Superior temporal gyrus (tissue), 1 donor: ENCODE results near the gene FAM25C.
"Not testable (repeated sequence)": the region's sequence is repeated elsewhere in the genome, so short reads cannot be mapped to it uniquely, and the experiment has no call there.

Experiments
- DNase-seq: peaks from one replicate; pipeline ENCODE4 v3.0.0-alpha.2; 2016; ENCODE audit errors: extremely low spot score

FAM25C gene

DNA sequence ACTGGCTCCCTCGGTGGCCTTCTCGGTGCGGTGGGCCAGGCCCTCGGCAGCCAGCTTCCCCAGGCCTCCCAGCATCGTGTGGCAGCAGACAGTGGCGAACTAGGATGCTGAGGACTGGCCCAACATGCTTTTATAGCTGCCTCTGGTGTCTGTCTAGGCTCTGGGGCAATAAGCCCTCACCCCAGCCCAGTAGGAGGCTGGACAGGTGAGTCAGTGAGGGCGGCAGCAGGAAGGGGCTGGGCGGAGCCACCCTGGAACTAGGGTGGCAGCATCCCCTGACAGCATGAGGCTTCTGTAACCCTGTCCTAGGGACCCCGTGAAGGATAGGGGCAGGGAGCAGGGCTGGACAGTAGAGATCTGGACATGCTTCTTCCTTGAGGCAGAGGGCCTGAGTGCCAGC is at the start of gene FAM25C:
Gene FAM25C (minus strand): TSS at position 101 of the 400 bp plus-strand sequence. CDS start 26 bp downstream, at position 75.
- DNase-seq = not testable (repeated sequence)

DNA sequence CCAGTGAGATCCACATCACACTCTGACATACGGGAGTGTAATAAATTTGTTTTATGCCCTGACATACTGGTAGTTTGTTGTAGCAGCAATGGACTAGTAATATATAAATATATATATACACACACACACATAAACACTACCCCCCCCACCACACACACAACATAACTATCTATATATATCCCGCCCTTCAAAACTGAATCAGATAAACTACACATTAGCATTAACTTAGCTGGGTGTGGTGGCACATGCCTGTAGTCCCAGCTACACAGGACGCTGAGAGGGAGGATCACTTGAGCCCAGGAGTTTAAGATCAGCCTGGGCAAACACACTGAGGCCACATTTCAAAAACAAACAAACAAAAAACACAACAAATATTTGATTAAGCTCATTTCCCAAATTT is 45.0 kb upstream of the FAM25C start:
- not testable (repeated sequence) for DNase-seq

GRCh38 chr10:48031390-48031789 is 31.8 kb upstream of the FAM25C start:
- DNase-seq = not testable (repeated sequence)

DNA sequence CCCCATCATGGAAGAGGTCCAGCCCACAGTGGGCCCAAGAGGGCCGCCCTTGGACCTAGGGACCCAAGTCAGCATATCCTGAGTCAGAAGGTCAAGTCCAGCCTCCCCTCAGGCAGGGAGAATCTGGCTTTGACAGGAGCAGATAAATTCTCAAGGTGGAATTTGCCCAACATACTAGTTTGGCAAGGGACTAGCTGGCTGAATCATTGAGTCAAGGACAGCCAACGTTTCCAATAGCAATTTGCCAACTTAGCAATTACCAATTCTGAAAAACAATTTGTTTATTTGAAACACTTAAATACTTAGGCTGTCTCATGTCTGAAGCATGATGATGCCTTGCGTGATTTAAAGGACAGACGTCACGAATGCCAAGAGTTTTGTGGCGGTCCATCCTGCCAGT is 2.7 kb upstream of the FAM25C start:
- not testable (repeated sequence) for DNase-seq

DNA sequence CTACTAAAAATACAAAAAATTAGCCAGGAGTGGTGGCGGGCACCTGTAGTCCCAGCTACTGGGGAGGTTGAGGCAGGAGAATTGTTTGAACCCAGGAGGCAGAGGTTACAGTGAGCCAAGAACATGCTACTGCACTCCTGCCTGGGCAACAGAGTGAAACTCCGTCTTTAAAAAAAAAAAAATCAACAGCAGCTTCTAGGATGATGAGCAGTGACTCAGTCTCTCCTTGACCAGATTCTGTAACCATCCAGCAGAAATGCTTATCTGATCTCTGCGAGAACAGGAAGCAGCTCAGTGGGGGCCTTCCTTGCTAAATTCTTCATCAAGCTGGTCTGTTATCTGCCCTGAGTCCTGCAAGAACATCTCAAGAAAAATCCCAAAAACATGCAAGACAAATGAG is 5.5 kb downstream of the FAM25C start:
- DNase-seq = not testable (repeated sequence)

DNA sequence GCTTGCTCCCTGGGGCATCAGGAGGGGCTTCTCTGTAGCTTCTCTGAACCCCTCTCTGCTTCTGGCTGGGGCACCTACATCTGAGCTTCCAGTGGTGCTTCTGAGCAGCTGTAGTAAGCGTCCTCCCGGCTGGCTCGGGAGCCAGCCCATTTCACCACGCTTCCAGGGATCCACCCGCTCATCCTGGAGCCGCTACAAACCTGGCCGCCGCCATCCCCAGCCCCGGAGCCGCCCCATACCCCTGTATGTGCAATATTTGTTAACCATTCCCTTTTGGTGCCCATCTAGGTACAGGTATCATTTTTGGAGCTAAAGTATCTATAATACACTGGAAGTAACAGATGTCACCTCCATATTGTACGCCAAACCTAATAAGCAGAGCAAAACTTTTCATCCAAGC is 7.0 kb downstream of the FAM25C start:
- not testable (repeated sequence) for DNase-seq

- not testable (repeated sequence) for DNase-seq
Observed at GRCh38 chr10:47991706-47992105, 7.9 kb downstream of the FAM25C start.

DNA sequence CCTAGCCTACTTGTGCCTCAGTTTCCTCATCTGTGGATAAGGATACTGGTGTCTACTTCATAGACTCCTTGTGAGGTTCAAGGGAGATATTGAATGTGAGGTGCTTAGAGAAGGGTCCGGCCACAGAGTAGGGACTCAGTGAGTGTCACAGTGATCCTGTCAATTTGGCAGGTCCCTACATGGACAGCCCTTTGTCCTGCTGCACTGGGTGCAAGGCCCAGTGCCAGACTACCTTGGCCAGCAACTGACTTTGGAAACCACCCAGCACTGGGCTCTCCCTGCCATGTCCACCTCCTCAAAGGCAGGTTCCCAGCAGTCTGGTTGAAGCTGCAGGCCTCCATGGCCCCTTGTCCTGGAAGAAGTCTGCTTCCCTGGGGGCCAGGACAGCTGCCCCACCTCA is 9.5 kb downstream of the FAM25C start:
- not testable (repeated sequence) for DNase-seq

DNA sequence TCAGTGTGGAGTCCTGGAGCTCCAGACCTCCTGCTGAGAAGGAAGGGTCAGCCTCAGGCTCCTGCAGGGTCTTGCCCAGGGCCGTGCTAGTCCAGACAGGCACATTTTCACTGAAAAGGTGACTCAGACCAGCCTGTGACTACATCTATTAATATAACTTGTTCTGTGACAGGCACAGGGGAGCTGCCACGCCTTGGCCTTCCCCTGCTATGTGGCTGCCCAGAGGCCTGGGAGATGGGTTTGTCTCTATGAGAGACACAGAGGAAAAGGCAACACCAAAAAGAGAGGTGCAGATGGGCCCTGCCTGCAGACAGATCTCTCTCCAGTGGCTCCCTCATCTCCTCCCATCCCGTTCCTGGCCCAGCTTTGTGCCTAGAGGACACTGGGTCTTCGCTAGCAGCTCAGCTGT is 10.0 kb downstream of the FAM25C start:
- DNase-seq = not testable (repeated sequence)

- DNase-seq = not testable (repeated sequence)
Observed at GRCh38 chr10:47988718-47989541, 10.7 kb downstream of the FAM25C start.

- DNase-seq = not testable (repeated sequence)
Observed at GRCh38 chr10:47987952-47988351, 11.6 kb downstream of the FAM25C start.

- DNase-seq = not testable (repeated sequence)
Observed at GRCh38 chr10:47986413-47987230, 13.0 kb downstream of the FAM25C start.

GRCh38 chr10:47975409-47975808 is 24.2 kb downstream of the FAM25C start:
- not testable (repeated sequence) for DNase-seq

DNA sequence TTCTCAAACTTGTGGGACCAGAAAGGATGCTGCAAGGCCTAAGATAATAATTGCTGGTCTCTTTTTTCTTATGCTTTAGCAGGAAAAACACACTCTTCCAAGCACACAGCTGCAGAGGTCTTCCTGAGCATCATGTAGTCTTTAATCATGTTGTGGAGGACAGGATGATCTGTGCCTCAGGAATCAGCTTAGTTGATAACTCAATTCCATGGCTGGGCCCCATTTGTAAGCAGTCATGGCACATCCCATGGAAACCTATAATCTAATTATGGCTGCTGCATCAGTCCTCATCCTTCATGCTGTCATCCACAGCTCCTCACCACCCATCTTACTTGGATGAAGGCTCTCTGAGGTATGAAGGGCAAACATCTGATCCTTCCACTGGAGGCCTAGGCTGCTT is 26.5 kb downstream of the FAM25C start:
- not testable (repeated sequence) for DNase-seq

DNA sequence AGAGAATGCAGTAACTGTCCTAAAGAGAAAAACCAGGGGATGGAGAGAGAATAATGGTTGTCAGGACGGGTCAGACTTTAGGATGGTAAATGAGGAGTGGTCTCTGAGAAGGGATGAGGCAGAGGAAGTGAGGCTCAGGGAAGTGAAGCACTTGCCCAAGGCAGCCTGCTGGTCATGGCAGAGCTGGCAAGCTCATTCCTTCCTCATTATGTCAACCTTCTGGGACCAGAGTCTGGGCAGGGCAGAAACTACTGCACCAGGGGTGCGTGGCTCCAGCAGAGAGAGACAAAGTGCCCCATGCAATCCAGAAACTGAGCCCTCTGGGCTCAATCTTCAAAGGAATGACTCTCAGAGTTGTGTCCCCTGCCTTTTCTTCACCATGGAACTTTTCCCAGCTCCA is 27.5 kb downstream of the FAM25C start:
- DNase-seq = not testable (repeated sequence)

GRCh38 chr10:47971598-47971997 is 28.0 kb downstream of the FAM25C start:
- not testable (repeated sequence) for DNase-seq

DNA sequence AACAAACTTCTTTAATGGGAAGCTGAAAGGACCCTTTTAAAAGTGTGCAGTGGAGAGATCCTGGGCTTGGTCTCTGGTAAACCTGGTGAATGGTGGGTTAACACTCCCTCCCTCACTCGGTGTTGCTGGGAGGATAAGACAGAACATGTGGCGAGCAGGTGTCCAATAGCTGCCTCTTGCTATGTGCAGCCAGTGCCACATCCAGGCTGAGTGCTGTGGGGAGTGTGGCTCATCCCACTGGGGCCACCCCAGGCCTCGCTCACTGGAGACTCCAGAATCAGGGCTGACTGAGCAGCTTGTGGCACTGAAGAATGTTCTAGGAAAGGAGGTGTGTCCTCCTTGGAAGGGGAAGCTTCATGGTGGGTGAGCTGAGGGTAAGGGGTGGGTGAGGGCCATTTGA is 29.5 kb downstream of the FAM25C start:
- not testable (repeated sequence) for DNase-seq

DNA sequence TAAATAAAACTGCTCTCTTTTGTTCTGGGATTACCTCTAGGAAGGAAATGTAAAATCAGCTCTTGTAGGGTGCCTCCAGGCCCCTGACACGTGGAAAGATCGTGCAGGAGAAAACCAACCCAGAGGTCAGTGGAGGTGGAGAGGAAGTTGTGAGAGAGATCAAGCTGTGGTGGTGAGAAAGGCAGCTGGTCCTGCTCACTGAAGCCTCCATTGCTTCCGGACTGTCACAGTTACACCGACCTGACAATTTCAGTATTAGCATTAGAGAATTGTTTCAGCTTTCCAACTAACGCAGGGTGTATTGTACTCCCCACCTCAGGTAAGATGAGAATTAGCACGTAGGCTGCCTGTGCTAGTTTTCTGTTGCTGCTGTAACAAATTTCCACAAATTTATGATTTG is 30.6 kb downstream of the FAM25C start:
- DNase-seq = not testable (repeated sequence)

GRCh38 chr10:47964280-47965063 is 35.1 kb downstream of the FAM25C start:
- not testable (repeated sequence) for DNase-seq

DNA sequence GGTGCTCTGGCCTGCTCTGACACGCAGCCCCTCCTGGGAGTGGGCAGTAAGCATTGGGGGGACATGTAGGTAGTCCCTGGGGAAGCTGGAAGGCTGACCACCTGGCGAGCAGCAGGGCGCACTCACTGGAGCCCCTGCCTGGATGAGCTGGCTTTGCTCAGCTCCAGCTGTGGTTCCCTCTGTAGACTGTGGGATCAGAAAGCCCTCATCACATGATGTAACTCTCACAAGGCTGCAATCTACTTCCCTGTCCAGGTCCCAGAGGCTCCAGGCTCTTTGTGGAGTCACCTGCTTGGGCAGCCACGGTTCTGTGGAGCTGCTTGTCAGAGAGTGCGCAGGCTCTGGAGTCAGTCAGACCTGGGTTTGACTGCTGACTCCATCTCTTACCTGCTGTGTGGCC is 36.8 kb downstream of the FAM25C start:
- not testable (repeated sequence) for DNase-seq

DNA sequence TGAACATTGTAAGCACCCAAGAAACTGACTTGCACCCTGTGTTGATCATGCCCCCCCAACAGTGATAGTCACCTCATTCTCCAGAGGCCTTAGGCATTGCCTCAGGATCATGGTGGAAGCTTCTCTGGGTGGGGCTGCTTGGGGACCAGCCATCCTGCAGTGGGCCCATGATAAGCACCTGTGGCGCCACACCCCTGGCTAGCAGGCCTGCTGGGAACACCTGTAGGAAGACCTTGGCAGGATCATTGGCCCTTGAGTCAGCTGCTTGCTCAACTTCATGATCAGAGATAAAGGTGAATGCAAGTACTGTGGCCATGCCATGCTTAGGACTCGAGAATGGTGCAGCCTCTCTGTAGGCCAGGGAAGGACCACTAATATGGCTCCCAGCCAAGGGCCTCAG is 38.9 kb downstream of the FAM25C start:
- not testable (repeated sequence) for DNase-seq

GRCh38 chr10:47959677-47960076 is 39.9 kb downstream of the FAM25C start:
- DNase-seq = not testable (repeated sequence)
